GM19463 (cell line): ENCODE data around the gene GALR1.
"Not testable (repeated sequence)": the region's sequence is repeated elsewhere in the genome, so short reads cannot be mapped to it uniquely, and the experiment has no call there.

Experiments
- ATAC-seq: cut with Tn5 transposase; IDR thresholded peaks from one replicate; pipeline ENCODE4 v1.9.1; 2021; ENCODE audit warnings: mild to moderate bottlenecking, moderate library complexity; ENCODE audit not compliant: unreplicated experiment

Gene GALR1

DNA sequence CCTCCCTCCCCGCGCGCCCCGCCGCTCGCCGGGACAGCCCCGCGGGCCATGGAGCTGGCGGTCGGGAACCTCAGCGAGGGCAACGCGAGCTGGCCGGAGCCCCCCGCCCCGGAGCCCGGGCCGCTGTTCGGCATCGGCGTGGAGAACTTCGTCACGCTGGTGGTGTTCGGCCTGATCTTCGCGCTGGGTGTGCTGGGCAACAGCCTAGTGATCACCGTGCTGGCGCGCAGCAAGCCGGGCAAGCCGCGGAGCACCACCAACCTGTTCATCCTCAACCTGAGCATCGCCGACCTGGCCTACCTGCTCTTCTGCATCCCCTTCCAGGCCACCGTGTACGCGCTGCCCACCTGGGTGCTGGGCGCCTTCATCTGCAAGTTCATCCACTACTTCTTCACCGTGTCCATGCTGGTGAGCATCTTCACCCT, 865 bp downstream of the GALR1 start:
- ATAC-seq = no peak

DNA sequence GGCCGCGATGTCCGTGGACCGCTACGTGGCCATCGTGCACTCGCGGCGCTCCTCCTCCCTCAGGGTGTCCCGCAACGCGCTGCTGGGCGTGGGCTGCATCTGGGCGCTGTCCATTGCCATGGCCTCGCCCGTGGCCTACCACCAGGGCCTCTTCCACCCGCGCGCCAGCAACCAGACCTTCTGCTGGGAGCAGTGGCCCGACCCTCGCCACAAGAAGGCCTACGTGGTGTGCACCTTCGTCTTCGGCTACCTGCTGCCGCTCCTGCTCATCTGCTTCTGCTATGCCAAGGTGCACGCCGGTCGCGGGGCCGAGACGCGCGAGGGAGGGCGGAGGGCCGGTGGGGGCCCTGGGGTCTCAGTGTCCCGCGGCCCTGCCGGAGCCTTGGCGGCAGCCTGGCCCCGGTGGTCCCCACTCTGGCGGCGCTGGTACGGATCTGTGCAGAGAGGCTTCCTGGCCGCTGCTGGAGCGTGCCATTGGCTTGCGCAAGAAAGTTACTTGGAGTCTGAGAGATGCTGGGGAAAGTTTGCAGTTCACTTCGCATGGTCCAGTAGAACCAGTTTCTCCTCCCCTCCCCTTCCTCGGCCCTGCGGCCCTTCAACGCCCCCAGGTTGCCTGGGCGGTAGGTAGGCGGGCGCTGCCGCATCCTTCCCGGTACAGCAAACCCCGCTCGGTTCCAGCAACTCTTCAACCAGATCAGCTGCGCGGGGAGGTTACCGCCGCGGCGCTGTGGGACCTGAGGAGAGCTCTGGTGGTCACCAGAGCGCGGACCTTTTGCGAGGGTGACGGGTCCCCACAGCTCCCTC, 1.5 kb downstream of the GALR1 start:
- ATAC-seq = no peak

DNA sequence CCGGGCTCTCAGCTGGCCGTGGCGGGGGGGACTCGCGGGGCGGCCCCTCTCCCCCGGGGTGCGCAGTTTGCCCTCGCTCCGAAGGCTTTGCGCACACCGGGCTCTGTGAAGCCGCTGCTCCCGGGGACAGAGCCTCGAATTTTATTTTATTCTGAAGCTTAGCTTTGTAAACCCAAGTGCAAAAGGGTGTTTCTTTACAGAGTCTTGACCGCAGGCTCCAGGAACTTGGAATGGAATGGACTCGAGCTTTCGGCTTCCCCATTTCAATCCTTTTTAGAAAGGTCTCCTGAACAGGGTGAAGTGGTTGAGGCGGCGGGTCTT, 2.0 kb downstream of the GALR1 start:
- ATAC-seq = no peak

DNA sequence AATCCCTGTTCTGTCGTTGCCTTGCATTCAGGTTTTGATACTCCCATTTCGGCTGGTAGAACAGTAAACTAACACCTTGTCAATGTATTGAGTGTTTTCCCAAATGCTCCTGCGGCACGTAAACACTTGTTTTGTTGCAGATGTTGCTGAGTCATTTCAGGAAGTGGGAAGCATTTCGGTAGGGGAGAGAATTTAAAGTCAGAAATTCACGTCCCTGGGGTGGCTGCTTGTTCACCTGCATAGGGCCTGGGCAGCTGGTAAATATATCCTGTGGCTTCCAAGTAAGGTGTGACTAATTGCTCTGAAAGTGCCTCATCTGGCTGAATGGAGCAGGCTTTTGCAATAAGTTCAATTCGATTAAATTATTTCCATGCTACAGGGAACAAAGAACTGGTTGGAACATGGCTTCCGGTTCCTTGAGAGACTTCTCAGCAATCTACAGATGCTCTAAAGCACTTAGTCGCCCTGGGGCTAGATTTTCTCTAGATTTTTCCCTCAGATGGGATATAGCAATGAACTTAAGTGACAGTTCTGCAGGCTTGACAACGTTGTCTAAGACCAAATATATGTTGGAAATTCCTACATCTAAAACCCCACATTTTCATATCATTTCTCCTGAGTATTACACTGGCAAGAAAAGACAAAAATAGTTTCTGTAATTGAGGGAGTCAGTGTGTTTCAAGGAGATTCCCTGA, 5.2 kb downstream of the GALR1 start:
- ATAC-seq = no peak

DNA sequence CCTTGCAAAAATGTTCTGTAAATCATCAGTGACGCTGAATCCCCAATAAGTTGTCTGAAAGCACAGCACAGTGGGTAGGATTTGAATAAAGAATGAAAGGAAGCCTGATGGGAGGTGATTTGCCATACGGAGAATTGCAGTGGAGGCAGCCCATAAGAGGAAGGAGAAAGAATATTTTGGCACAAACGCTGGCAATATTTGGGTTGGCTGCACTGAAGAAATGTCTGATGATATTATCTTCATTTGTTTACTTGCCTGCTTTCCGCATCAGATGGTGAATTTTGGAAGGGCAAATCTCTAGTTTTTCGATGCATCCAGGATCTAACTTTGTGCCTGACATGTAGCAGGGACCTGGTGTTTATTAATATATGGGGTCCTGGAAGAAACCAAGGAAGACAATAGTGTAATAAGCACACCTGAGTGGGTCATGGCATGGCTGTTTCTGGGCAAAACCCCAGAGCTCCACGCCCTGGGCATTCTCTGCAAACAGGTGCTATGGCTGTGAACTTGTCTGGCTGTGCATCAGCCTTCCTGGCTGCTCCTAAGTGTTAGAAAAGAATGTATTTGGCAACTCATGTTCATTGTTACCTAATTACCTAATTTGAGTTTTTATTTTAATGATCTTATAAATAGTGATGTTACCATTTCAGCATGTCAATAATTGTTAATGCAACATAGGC, 5.9 kb downstream of the GALR1 start:
- no peak for ATAC-seq

DNA sequence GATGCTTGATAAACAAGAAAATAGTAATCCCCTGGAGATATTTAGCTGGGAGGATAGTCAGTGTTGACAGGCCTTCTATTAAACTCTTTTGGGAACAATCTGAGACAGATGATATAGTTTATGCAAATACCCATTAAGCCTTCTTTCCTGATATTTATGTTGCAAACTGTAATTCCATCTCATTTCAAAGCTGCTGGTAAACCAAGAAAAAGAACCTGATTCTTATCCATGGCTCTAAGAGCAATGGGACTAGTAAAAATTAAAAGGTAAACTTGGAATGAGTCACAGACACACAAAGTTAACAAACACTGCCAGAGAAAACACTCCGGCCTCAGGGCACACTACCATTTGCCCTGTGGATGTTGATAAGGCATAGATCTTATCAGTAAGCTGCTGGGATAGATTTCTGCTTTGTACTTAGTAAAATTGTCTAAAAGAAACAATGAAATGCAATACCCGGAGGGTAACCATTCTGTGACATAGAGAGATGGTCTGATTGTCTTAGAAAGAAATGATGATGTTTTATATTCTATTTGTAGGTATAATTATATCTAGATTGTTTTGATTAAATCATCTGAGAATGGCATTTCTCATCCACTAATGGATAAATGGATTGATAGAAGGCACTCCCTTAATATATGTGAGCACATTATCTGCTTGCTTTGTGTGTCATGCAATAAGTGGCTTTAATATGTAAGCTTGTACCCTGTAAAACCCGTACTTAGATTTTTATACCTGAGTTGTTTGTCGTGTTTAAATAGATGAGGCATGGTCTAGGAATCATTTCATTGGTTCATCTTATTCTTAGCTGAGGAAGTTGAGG, 13.2 kb downstream of the GALR1 start:
- ATAC-seq = no peak

DNA sequence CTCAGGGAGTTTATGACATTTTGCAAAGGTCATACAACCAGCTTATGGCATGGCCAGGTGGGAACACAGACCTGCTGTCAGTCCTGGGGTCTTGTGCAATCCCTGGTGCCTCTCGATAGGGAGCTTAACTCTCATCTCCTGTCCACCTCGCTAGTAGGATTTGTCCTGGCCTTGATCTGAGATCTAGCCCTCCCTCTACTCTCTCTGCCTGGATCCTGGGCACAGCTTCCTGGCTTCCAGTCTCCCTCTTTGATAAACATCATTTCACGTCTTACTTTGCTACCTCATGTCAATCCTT, 13.8 kb downstream of the GALR1 start:
- ATAC-seq = no peak

DNA sequence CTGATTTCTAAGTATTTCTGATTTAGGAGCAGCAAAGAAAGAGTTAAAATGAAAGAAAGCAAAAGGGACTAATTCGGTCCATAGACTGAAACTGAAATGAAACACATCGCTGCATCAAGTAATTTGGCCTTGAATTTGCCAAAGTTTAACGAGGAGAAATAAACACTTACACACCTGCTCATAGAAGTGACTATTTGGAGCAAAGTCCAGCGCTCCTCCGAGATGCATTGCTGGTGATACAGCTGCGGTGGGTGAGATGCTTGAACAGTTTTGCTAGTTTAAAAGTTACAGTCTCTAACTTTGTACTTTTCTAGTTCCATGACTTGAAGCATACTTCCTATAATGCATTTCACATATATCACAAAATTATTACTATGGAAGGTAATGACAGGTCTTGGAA, 18.3 kb downstream of the GALR1 start:
- no peak for ATAC-seq

DNA sequence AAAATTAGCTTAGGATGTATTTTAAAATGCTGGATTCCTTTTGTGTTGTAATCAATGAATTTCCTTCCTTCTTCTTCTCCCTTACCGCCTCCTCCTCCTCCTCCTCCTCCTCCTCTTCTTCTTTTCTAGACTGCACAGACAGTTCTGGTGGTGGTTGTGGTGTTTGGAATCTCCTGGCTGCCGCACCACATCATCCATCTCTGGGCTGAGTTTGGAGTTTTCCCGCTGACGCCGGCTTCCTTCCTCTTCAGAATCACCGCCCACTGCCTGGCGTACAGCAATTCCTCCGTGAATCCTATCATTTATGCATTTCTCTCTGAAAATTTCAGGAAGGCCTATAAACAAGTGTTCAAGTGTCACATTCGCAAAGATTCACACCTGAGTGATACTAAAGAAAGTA, 18.8 kb downstream of the GALR1 start:
- no peak for ATAC-seq

DNA sequence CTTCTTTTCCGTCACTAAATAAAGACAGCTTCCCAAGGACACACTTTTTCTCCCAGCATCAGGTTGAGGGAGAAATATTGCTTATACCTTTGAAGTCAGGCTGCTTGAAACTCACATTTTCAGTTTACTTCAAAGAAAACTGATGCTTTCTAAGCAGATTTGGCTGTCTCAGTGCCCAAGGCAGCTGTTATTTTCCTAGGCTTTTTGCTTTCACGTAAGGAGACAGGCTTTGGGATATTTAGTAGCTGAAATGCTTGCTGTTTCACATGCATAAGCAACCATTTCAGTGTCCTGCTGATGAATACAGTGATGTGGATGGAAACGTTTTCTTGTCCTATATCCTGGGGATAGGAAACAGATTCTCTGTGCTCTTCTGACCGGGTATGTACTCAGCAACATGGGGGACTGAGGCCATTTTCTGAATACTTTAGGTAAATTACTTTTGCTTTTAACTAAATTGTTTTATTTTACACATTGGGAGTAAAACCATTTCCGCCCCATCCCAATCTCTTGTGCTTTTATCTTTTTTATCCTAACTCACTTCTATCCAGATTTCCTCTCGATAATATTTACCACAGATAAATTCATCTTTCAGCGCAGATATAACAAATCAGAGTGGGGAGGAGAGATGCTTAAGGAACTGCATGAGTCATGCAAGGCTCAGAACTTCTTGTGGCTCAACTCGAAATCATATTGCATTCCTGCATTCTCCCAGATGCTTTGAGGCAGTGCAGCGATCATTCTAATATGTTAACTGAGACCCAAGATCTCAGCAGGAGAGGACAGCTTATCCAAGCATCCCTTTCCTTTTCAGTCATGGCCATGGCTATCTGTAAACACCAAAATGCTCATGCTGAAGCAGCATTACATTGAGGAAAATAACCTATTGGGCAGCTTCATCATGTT, 22.2 kb downstream of the GALR1 start:
- ATAC-seq = no peak

DNA sequence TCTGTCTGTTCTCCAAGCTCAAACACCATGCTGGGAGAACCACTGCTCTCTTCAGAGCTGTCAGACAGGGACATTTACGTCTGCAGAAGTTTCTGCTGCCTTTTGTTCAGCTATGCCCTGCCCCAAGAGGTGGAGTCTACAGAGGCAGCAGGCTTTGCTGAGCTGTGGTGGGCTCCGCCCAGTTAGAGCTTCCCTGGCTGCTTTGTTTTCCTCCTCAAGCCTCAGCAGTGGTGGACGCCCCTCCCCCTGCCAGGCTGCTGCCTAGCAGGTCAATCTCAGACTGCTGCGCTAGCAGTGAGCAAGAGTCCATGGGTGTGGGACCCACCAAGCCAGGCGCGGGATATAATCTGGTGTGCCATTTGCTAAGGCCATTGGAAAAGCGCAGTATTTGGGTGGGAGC, 41.2 kb downstream of the GALR1 start:
- not testable (repeated sequence) for ATAC-seq

DNA sequence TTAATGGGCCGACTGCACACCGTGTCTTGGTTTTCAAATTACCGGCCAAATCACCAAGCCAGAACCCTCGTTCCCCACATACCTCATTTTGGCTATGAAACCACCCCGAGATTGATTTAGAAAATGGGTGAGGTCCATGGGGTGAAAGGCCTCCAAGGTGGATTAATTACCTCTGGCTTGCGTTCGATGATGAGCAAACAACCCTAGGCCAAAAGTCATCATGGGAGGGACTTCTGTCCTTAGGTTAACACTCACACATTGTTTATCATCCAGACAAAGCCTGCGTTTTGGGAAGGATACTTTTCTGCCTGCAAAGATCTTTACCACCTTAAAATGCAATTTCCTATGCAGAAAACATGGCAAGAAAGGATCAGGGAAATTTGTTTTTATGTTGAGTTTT, 48.5 kb downstream of the GALR1 start:
- ATAC-seq = no peak

DNA sequence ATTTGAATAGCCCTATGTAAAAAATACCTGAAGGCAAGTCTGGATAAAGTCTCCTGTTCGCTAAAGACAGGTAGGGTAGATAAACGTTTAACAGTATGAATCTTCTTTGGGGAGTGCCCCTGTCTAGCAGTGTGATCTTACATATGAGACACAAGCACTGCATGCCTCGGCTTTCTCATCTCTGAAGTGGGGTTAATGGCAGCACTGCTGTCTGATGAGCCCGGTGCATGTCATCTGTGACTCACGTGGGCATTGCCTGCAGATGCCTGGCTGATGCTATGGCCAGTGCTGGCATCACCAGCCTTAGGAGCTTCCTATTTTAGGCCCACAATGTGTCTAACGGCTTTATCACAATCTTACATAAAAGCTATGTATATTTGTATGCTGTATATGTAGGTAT, 50.1 kb downstream of the GALR1 start:
- ATAC-seq = no peak

DNA sequence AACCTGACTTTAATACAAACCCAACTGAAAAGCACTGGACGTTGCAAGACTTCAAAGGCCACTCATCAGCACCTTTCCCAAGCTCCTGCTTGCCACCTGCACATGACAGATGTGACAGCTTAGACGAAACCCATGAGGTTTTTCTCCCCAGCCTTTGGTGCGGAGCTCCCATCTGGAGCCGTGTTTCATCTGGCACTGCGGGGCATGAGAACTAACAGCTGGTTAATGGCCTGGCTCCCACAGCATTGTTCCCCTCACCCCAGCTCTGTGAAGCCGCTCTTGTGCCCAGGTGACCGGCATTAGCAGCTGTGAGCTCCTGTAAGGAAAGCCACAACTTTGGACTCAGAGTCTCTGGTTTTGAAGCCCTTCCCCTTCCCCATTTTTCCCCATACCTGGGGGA, 50.9 kb downstream of the GALR1 start:
- ATAC-seq = no peak

DNA sequence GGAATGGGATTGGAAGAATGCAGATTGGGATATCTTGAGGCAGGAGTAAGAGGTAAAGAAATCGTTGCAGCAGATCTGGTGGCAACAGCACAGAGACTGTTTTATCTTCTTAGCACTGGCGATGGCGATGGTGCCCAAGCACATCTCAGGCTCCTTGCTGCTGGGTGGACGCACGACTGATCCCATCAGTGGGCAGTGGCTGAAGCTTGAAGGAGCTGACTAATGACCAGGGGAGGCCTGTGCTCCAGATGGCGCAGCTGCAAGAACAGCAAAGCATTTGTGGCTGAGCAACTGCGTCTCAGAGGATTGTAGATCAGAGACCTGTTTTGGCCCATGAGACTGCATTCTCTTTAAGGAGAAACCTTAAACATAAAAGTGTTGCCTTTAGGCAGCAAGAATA, 54.6 kb downstream of the GALR1 start:
- no peak for ATAC-seq

DNA sequence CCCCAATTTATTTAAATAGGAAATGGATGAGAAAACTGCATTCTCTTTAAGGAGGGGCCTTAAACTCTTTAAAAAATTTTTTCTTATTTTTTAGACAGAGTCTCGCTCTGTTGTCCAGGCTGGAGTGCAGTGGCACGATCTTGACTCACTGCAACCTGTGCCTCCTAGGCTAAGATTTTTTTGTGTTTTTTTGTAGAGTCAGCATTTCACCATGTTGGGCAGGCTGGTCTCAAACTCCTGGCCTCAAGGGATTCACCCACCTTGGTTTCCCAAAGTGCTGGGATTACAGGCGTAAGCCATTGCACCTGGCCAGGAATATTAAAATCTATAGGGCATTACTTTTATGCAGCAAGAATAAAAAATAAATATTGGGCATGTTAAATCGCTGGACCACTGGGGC, 56.0 kb downstream of the GALR1 start:
- ATAC-seq = no peak

DNA sequence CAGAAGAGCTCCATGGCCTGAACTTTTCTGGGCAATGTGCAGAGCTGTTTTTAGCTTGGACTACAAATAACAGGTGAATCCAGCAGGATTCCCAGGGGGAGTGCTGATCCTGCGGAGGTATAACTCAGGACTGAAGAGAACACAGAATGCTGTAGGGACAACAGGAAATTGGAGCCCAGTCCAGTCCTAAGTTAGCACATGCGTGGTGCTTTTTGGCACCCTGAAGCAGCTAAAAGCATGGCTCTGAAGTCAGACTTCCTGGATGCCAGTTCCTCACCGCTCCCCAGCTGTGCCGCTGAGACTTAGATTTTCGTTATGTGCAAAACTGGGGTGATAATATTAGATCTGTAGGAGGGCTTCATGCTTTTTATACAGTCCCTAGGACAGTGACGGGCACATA, 58.6 kb downstream of the GALR1 start:
- no peak for ATAC-seq

DNA sequence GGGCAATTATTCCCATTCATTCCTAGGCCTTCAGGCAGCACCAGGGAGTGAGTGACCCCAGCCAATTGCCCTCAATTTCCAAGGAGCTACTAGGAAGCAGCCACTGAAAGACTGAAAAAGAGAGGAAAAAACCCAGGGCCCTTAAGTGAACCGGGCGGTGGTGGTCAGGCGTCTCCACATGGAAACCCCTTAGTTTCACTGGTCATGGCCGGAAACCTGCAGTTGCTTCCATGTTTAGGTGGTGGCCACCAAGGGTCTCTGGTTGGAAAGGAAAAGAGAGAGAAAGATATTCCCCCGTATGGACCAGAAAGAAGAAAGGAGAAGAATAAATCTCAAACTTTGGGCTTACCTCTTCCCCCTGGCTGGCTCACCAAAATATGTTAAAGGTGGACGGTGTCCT, 64.9 kb downstream of the GALR1 start:
- no peak for ATAC-seq

DNA sequence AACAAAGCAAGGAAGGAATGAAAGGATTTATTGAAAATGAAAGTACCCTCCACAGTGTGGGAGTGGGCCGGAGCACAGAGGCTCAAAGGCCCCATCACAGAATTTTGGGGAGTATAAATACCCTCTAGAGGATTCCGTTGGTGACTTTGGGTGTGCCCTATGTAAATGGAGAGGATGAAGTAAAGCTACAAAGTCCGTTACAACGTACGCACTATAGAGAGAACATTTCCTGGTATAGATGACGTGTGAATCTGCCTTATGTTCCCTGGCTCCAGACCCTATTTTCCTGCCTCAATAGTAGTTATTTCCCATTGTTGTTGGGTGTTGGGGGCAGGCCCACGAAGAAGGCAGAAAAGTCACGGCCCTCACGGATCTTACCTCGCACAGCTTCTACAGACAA, 65.3 kb downstream of the GALR1 start:
- ATAC-seq = no peak

DNA sequence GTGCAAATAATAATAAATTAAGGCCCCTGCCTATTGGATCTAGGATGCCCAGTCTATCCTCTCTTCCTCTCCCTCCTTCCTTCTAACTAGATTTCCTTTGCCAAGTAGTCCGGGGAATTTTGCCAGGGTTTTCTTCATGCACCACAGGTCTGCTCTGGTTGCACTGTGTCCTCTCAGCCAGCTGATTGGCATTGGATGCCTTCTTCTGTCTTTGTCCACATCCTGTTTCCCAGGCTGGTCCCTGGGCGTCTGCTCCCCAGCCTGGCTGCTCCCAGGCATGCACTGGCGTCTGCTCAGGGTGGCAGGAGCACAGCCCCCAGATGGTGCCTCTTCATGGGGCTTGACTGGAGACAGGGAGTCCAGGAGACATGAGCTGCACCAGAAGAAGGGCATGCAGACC, 66.4 kb downstream of the GALR1 start:
- ATAC-seq = no peak

DNA sequence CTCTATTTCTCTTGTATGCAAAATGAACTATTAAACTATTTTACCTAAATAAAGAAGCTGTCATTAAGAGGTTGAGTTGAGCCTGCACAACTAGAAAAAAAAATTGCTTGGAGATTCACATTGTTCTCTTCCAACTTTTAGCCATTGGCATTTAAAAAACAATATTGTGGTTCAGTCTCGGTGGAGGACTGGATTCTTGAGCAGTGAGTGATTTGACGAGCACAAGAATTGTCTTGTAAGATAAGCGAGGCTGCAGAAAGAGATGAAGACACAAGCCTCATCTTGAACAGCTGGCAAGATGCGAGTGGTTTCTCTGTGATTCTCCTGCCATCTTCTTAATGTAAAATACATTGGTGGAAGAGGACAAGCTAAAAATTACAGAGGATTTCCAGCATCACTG, 67.0 kb downstream of the GALR1 start:
- ATAC-seq = no peak
